Measurements from ENCODE around the gene HGS. TPM values are rescaled to one million over a fixed set of nuclear protein-coding genes. Genes with fewer than 3 reads are reported as not detected.

HGS gene
- total RNA-seq, 1 donor from 2014 or later, result 72.9 TPM

DNA sequence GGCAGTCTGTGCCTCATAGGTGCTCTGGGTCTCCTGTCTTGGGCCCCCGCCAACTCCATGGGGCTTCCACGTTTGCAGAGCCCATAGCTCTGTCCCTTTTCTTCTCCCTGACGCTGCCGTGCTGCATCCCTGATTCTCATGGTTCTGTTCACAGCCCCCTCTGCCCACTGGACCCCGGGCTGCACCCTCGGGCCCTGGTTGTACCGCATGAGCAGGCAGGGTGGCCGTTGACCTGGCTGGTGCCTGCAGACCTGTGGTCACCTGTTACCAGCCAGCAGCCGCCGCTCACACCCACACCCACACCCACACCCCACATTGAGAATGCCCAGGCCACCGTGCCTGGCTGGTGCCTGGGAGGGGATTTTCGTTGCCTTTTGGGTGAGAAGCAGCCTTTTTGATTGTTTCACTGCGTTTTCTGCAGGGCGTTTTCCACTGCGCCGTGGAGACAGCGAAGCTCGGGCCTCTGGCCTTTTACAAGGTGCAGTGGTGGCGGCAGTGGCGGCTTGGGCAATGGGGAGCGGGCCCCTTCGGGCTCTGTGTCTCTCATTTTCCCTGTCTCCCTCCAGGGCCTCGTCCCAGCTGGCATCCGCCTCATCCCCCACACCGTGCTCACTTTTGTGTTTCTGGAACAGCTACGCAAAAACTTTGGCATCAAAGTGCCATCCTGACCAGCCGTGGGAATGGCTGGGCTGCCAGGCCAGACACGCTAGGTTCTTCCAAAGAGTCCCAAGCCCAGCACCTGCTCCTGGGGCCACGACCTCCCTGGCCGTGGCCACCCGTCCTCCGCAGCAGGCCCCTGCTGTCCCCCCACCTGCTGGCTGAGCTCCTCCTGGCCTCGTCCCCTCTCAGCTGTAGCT lies 35.8 kb downstream of the HGS start:
- Histone ChIP-seq H3K27me3 (no peaks in the 10 kb centered on the region), H3K4me3 (no peak overlapping the region), H3K36me3 (no peaks in the 10 kb centered on the region), H3K9me3 (no peaks in the 10 kb centered on the region), H3K27ac (no peak overlapping the region), H3K4me1 (peaks cover 12% of the 10 kb centered on the region)
- TF ChIP-seq POLR2A (IDR thresholded peaks at IDR 0.05) (no peak), POLR2AphosphoS5 (IDR thresholded peaks at IDR 0.05; ENCODE audit: insufficient read depth in 1 of 2, low read depth in 1 of 2) (no peak)
- TF ChIP-seq, protein P1, sequence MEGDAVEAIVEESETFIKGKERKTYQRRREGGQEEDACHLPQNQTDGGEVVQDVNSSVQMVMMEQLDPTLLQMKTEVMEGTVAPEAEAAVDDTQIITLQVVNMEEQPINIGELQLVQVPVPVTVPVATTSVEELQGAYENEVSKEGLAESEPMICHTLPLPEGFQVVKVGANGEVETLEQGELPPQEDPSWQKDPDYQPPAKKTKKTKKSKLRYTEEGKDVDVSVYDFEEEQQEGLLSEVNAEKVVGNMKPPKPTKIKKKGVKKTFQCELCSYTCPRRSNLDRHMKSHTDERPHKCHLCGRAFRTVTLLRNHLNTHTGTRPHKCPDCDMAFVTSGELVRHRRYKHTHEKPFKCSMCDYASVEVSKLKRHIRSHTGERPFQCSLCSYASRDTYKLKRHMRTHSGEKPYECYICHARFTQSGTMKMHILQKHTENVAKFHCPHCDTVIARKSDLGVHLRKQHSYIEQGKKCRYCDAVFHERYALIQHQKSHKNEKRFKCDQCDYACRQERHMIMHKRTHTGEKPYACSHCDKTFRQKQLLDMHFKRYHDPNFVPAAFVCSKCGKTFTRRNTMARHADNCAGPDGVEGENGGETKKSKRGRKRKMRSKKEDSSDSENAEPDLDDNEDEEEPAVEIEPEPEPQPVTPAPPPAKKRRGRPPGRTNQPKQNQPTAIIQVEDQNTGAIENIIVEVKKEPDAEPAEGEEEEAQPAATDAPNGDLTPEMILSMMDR (IDR thresholded peaks at IDR 0.05), result no peak
- intact Hi-C loops (cut with DNase I), result no loop called here
- DNase-seq (ENCODE audit: extremely low spot score in 2 of 2), result no peak

DNA sequence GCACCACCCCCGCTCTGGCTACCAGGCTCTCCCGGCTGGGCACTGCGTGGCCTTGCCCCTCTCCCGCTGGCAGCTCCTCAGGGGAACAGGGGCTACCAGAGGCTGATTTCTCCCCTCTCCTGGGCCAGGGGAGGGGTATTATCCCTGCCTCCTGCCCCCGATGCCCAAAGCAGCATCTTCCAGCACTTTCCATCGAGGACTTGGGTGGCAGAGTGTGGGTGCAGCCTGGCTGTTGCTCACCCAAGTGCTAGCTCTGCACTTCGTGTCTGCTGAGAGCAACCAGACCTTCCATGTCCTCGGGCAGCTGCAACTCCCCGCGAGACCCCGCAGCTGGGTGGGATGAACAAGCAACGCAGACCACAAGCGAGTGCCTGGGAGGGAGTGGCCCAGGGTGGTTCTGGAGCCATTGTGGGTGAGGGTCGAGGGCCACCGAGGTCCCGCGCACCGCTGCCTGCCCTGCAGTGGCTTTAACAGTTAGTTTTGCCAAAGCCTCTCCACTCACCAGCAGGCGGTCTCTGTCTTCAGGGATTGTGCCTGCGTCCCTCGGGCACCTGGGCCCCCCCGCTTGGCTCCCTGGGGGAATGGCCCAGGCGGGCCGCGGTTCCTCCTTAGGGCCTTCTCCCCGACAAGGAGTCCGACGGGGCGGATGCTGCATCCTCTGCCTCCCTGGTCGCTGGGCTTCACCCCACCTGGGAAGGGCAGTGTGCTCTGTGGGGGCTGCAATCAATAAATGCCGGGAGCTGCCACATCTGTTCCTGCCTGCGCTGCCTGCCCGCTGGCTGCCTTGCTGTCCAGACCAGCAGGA lies 36.7 kb downstream of the HGS start:
- no peaks in the 10 kb centered on the region for H3K36me3 ChIP-seq
- no peaks in the 10 kb centered on the region for H3K27me3 ChIP-seq
- DNase-seq (ENCODE audit: extremely low spot score in 2 of 2), result no peak
- TF ChIP-seq, protein P1 (IDR thresholded peaks at IDR 0.05), result no peak
- no peak for TF ChIP-seq POLR2AphosphoS5 (IDR thresholded peaks at IDR 0.05; ENCODE audit: insufficient read depth in 1 of 2, low read depth in 1 of 2)
- TF ChIP-seq POLR2A (IDR thresholded peaks at IDR 0.05), result no peak
- H3K27ac ChIP-seq, result no peak overlapping the region
- no peak overlapping the region for H3K4me3 ChIP-seq
- peaks cover 12% of the 10 kb centered on the region for H3K4me1 ChIP-seq
- intact Hi-C loops (cut with DNase I), result no loop called here
- no peaks in the 10 kb centered on the region for H3K9me3 ChIP-seq

DNA sequence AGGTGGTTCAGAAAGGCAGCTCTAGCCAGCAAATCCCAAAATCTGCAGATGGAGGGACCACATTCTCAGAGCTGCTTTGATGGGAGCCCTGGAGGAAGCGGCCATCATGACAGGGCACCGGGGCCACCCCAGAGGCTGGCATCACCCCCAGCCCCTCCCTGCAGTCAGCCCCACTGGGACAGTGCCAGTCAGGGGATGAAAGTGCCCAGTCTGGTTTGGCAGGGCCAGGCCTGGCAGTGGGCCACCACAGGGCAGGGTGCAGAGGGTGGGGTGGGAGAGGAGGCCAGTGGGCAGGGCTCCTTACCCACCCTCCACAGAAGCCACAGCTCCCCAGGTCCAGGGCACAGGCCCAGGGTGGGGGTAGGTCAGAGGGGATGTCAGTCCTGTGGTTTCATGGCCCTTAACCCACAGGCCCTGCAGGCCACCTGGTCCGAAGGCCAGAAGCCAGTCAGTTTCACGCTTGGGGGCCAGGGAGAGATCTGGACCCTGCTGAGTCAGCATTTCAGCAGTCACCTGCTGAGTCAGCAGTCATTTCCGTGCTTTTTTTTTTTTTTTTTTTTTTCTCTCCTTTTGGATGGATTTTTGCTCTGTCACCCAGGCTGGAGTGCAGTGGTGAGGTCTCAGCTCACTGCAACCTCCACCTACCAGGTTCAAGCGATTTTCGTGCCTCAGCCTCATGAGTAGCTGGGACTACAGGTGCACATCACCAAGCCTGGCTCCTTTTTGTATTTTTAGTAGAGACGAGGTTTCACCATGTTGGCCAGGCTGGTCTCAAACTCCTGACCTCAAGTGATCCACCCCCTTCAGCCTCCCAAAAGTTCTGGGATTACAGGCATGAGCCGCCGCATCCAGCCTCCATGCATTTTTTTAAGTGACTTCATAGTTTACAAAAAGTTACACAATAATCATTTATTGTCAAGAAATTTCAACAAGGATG lies 38.6 kb downstream of the HGS start:
- Histone ChIP-seq H3K4me1 (peaks cover 12% of the 10 kb centered on the region), H3K27me3 (no peaks in the 10 kb centered on the region), H3K36me3 (no peaks in the 10 kb centered on the region), H3K9me3 (no peaks in the 10 kb centered on the region), H3K4me3 (no peak overlapping the region), H3K27ac (no peak overlapping the region)
- intact Hi-C loops (cut with DNase I), result no loop called here
- no peak for DNase-seq (ENCODE audit: extremely low spot score in 2 of 2)
- TF ChIP-seq POLR2A (IDR thresholded peaks at IDR 0.05), result no peak
- TF ChIP-seq, protein P1 (IDR thresholded peaks at IDR 0.05), result no peak
- TF ChIP-seq POLR2AphosphoS5 (IDR thresholded peaks at IDR 0.05; ENCODE audit: insufficient read depth in 1 of 2, low read depth in 1 of 2), result peak; percentile 29 to 56

DNA sequence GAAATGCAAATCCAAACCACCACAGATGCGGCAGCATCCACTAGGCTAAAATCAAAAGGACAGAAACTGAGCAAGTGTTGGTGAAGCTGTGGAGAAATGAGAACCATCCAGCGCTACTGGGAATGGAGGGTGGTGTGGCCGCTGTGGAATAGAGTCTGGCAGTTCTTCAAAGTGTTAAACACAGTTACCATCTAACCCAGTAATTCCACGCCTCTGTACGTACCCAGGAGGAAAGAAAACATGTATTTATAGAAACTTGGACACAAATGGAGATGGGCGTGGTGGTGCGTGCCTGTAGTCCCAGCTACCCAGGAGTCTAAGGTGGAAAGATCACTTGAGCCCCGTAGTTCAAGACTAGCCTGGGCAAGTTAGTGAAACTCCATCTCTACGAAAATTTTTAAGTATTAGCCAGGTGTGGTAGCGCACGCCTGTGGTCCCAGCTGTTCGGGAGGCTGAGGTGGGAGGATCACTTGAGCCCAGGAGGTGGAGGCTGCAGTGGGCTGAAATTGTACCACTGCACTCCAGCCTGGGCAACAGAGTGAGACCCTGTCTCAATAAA lies 39.9 kb downstream of the HGS start:
- no peaks in the 10 kb centered on the region for H3K27me3 ChIP-seq
- H3K4me3 ChIP-seq, result no peak overlapping the region
- H3K9me3 ChIP-seq, result no peaks in the 10 kb centered on the region
- TF ChIP-seq POLR2AphosphoS5 (IDR thresholded peaks at IDR 0.05; ENCODE audit: insufficient read depth in 1 of 2, low read depth in 1 of 2), result no peak
- TF ChIP-seq POLR2A (IDR thresholded peaks at IDR 0.05), result no peak
- TF ChIP-seq, protein P1 (IDR thresholded peaks at IDR 0.05), result no peak
- intact Hi-C loops (cut with DNase I), result no loop called here
- no peak overlapping the region for H3K27ac ChIP-seq
- H3K36me3 ChIP-seq, result no peaks in the 10 kb centered on the region
- peaks cover 12% of the 10 kb centered on the region for H3K4me1 ChIP-seq
- no peak for DNase-seq (ENCODE audit: extremely low spot score in 2 of 2)

Measured in vagina (tissue), 2 donors.